Measurements from ENCODE around the gene NTSR1.

DNA sequence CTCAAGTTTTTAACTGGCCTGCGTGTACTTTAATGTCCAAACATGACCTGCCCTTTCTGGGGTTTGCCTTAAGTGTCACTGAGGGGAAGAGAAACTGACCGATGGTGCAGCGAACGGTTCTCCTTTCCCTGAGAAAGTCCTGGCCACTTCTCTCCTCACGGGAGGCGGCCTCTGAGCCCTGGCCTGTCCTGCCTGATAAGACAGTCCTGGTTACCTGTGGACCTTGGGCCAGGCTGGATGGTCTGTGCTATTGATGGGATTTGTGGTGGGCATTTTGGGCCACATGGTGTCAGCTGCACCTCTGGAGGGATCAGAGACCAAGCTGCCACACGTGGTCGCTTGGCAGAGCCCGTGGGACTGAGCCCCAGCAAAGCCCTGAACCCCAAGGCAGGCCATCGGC lies 11.6 kb upstream of the NTSR1 start:
- TF ChIP-seq CTCF (IDR thresholded peaks at IDR 0.05; ENCODE audit: low read depth, low read length, missing input control) (no peak), NR2F2 (IDR thresholded peaks at IDR 0.05) (no peak), RAD21 (IDR thresholded peaks at IDR 0.05) (no peak), SP1 (IDR thresholded peaks at IDR 0.05) (no peak), MAX (IDR thresholded peaks at IDR 0.05) (no peak), JUND (IDR thresholded peaks at IDR 0.05) (no peak)
- TF ChIP-seq, protein P1, sequence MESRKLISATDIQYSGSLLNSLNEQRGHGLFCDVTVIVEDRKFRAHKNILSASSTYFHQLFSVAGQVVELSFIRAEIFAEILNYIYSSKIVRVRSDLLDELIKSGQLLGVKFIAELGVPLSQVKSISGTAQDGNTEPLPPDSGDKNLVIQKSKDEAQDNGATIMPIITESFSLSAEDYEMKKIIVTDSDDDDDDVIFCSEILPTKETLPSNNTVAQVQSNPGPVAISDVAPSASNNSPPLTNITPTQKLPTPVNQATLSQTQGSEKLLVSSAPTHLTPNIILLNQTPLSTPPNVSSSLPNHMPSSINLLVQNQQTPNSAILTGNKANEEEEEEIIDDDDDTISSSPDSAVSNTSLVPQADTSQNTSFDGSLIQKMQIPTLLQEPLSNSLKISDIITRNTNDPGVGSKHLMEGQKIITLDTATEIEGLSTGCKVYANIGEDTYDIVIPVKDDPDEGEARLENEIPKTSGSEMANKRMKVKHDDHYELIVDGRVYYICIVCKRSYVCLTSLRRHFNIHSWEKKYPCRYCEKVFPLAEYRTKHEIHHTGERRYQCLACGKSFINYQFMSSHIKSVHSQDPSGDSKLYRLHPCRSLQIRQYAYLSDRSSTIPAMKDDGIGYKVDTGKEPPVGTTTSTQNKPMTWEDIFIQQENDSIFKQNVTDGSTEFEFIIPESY (IDR thresholded peaks at IDR 0.05), result no peak
